ENCODE measurements around the gene ARHGAP26. TPM values are rescaled to one million over a fixed set of nuclear protein-coding genes. Genes with fewer than 3 reads are reported as not detected.

Gene ARHGAP26
- total RNA-seq, 1 experiment from 2014 or later: 79.8 TPM

- H3K9me3 ChIP-seq: no peaks in the 10 kb centered on the region
- no peak for TF ChIP-seq CTCF (IDR thresholded peaks at IDR 0.05; ENCODE audit: insufficient read depth in 1 of 2, low read depth in 1 of 2, low read length in 1 of 2, severe bottlenecking in 1 of 2, unreplicated experiment in 1 of 2)
- H3K36me3 ChIP-seq (ENCODE audit: control insufficient read depth, insufficient read depth, low read length): no peaks in the 10 kb centered on the region
- Mint-ChIP-seq H3K27ac (ENCODE audit: unreplicated experiment) (no peak overlapping the region), H3K27me3 (ENCODE audit: insufficient read depth, unreplicated experiment) (no peaks in the 10 kb centered on the region), H3K9me3 (ENCODE audit: unreplicated experiment) (no peaks in the 10 kb centered on the region), H3K4me1 (ENCODE audit: low read depth, unreplicated experiment) (peaks cover 11% of the 10 kb centered on the region), H3K4me3 (ENCODE audit: unreplicated experiment) (no peak overlapping the region), H3K36me3 (ENCODE audit: insufficient read depth, unreplicated experiment) (peaks cover 17% of the 10 kb centered on the region)
- H3K4me1 ChIP-seq: no peaks in the 10 kb centered on the region
- H3K4me3 ChIP-seq (ENCODE audit: low read depth, low read length): no peak overlapping the region
- ChIA-PET CTCF (no interaction called here), POLR2A (no interaction called here)
- intact Hi-C loops (cut with micrococcal nuclease; ENCODE audit: unreplicated experiment): no loop called here
- BruUV-seq (replicated peaks): no TSS peak
- H3K27me3 ChIP-seq (replicated peaks; ENCODE audit: control insufficient read depth, insufficient read depth, low read length): no peaks in the 10 kb centered on the region
- DNase-seq: no peak
Measured at GRCh38 chr5:143119881-143120341, 349.7 kb downstream of the ARHGAP26 start.

GRCh38 chr5:143120460-143121134 is 350.4 kb downstream of the ARHGAP26 start:
- no peaks in the 10 kb centered on the region for H3K9me3 ChIP-seq
- Mint-ChIP-seq H3K9me3 (ENCODE audit: unreplicated experiment) (no peaks in the 10 kb centered on the region), H3K36me3 (ENCODE audit: insufficient read depth, unreplicated experiment) (peaks cover 15% of the 10 kb centered on the region), H3K27me3 (ENCODE audit: insufficient read depth, unreplicated experiment) (no peaks in the 10 kb centered on the region), H3K27ac (ENCODE audit: unreplicated experiment) (no peak overlapping the region), H3K4me1 (ENCODE audit: low read depth, unreplicated experiment) (peaks cover 11% of the 10 kb centered on the region), H3K4me3 (ENCODE audit: unreplicated experiment) (no peak overlapping the region)
- intact Hi-C loops (cut with micrococcal nuclease; ENCODE audit: unreplicated experiment): no loop called here
- H3K27me3 ChIP-seq (replicated peaks; ENCODE audit: control insufficient read depth, insufficient read depth, low read length): no peaks in the 10 kb centered on the region
- POLR2A ChIA-PET: no interaction called here
- no peak overlapping the region for H3K4me3 ChIP-seq (ENCODE audit: low read depth, low read length)
- no peaks in the 10 kb centered on the region for H3K36me3 ChIP-seq (ENCODE audit: control insufficient read depth, insufficient read depth, low read length)
- no peak for DNase-seq
- CTCF ChIA-PET: no interaction called here
- no peaks in the 10 kb centered on the region for H3K4me1 ChIP-seq
- no TSS peak for BruUV-seq (replicated peaks)
- no peak for TF ChIP-seq CTCF (IDR thresholded peaks at IDR 0.05; ENCODE audit: insufficient read depth in 1 of 2, low read depth in 1 of 2, low read length in 1 of 2, severe bottlenecking in 1 of 2, unreplicated experiment in 1 of 2)

GRCh38 chr5:143121135-143121475 is 350.9 kb downstream of the ARHGAP26 start:
- intact Hi-C loops (cut with micrococcal nuclease; ENCODE audit: unreplicated experiment): no loop called here
- H3K9me3 ChIP-seq: no peaks in the 10 kb centered on the region
- POLR2A ChIA-PET: no interaction called here
- Mint-ChIP-seq H3K4me1 (ENCODE audit: low read depth, unreplicated experiment) (peaks cover 11% of the 10 kb centered on the region), H3K27ac (ENCODE audit: unreplicated experiment) (no peak overlapping the region), H3K4me3 (ENCODE audit: unreplicated experiment) (no peak overlapping the region), H3K9me3 (ENCODE audit: unreplicated experiment) (no peaks in the 10 kb centered on the region), H3K27me3 (ENCODE audit: insufficient read depth, unreplicated experiment) (no peaks in the 10 kb centered on the region), H3K36me3 (ENCODE audit: insufficient read depth, unreplicated experiment) (peaks cover 15% of the 10 kb centered on the region)
- no peak overlapping the region for H3K4me3 ChIP-seq (ENCODE audit: low read depth, low read length)
- no peaks in the 10 kb centered on the region for H3K27me3 ChIP-seq (replicated peaks; ENCODE audit: control insufficient read depth, insufficient read depth, low read length)
- no peaks in the 10 kb centered on the region for H3K36me3 ChIP-seq (ENCODE audit: control insufficient read depth, insufficient read depth, low read length)
- BruUV-seq (replicated peaks): no TSS peak
- no peak for TF ChIP-seq CTCF (IDR thresholded peaks at IDR 0.05; ENCODE audit: insufficient read depth in 1 of 2, low read depth in 1 of 2, low read length in 1 of 2, severe bottlenecking in 1 of 2, unreplicated experiment in 1 of 2)
- CTCF ChIA-PET: no interaction called here
- no peaks in the 10 kb centered on the region for H3K4me1 ChIP-seq
- no peak for DNase-seq
